ENCODE data around the gene SEPTIN3. TPM values are rescaled to one million over a fixed set of nuclear protein-coding genes. Genes with fewer than 3 reads are reported as not detected.

Gene SEPTIN3
- total RNA-seq, 4 donors from 2014 or later: 0.76 to 1.2 (median 0.96) TPM

DNA sequence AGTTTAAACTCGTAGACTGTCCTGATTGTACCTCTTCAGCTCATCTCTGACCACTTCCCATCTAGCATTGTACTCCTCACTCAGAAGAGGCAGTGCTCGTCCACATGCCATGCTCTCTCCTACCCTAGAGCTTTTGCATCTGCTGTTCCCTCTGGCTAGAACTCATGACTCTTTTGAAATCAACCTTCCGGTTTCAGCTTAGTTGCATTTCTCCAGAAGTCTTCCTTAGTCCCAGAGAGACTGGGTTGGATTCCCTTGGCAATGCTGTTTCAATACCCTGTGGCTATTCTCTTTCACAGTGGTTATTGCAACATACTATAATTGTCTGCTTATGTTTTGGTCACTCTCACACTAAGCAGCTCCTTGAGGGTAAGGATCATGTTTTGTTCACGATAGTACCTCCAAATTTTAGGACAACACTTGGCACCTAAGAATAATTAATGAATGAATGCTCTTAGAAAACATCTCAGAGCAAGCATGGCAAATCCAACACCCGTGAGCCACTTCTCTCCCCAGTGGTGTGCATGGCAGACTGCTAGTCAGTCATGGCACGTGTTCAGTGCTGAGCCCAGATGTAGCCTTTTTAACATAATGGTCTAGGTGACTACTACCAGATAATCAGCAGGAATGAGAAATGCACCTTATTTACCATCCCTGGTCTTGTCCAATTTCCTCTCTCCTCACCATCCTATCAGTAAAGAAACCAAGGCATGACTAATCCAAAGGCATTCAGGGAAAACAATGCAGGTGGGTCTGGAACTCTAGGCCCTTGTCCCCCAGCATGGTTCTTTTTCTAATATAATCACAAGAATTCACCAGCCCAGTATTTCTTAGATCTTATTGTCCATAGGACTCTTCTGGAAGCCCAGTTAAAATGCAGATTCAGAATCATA, 14.5 kb downstream of the SEPTIN3 start:
- TF ChIP-seq POLR2A (IDR thresholded peaks at IDR 0.05) (no peak), CTCF (IDR thresholded peaks at IDR 0.05) (no peak)
- 61 to 73% methylated on average over 6 of the region's 6 CpGs for WGBS, 2 donors
- no peak overlapping the region for H3K4me3 ChIP-seq (ENCODE audit: low read depth, poor library complexity, severe bottlenecking)
- intact Hi-C loops (cut with DNase I; ENCODE audit: low total_unique reads): no loop called here
- DNase-seq (ENCODE audit: low spot score in 2 of 2): no peak

GRCh38 chr22:41987276-41987675, 18.0 kb downstream of the SEPTIN3 start:
- WGBS, 2 donors: 91 to 95% methylated on average over 5 of the region's 5 CpGs
- TF ChIP-seq POLR2A (IDR thresholded peaks at IDR 0.05) (no peak), CTCF (IDR thresholded peaks at IDR 0.05) (no peak)
- H3K4me3 ChIP-seq (ENCODE audit: low read depth, poor library complexity, severe bottlenecking): no peak overlapping the region
- peak in 1 of 2 donors; percentile 31 for DNase-seq (ENCODE audit: low spot score in 2 of 2)
- intact Hi-C loops (cut with DNase I; ENCODE audit: low total_unique reads): no loop called here

GRCh38 chr22:41989246-41989645, 20.0 kb downstream of the SEPTIN3 start:
- H3K4me3 ChIP-seq (ENCODE audit: low read depth, poor library complexity, severe bottlenecking): no peak overlapping the region
- DNase-seq (ENCODE audit: low spot score in 2 of 2): no peak
- WGBS, 2 donors: 83 to 93% methylated on average over 4 of the region's 4 CpGs
- TF ChIP-seq CTCF (IDR thresholded peaks at IDR 0.05) (no peak), POLR2A (IDR thresholded peaks at IDR 0.05) (no peak)
- intact Hi-C loops (cut with DNase I; ENCODE audit: low total_unique reads): no loop called here

DNA sequence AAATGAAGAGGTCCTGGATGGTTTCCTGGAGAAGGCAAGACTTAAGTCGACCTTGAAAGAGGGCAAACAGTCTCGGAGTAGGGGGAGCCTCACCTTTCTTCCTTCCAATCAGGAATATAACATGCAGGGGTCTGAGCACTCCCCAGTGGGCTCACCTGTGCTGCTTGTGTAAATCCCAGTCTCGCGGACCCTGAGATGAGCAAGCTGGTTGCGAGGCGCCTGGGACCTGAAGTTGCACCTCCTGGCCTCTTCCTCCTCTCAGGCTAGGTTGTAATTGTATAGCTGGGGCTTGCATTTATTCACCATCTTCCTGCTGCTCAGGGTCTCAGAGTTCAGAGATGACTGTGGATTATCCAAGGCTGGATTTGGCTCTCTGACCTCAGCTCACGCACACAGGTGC, 21.9 kb downstream of the SEPTIN3 start:
- 94 to 96% methylated on average over 7 of the region's 7 CpGs for WGBS, 2 donors
- peak in 1 of 2 donors; percentile 45 for DNase-seq (ENCODE audit: low spot score in 2 of 2)
- intact Hi-C loops (cut with DNase I; ENCODE audit: low total_unique reads): no loop called here
- TF ChIP-seq CTCF (IDR thresholded peaks at IDR 0.05) (no peak), POLR2A (IDR thresholded peaks at IDR 0.05) (no peak)
- H3K4me3 ChIP-seq (ENCODE audit: low read depth, poor library complexity, severe bottlenecking): no peak overlapping the region

DNA sequence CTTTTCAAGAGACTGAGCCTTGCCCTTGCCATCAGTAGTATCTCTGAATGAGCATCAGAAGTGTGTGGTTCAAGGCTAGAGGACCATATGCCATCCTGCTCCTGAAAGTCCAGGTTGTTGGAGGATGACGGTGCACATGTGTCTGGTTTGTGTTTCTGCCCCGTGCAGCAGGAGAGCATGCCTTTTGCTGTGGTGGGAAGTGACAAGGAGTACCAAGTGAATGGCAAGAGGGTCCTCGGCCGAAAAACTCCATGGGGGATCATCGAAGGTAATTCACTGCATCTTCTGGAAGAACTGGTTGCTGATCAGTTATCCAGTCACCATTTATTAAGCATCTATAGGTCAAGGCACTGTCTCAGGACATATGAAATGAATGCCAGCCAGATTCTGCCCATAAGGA, 23.3 kb downstream of the SEPTIN3 start:
- intact Hi-C loops (cut with DNase I; ENCODE audit: low total_unique reads): no loop called here
- no peak overlapping the region for H3K4me3 ChIP-seq (ENCODE audit: low read depth, poor library complexity, severe bottlenecking)
- peak in 1 of 2 donors; percentile 60 for DNase-seq (ENCODE audit: low spot score in 2 of 2)
- TF ChIP-seq CTCF (IDR thresholded peaks at IDR 0.05) (no peak), POLR2A (IDR thresholded peaks at IDR 0.05) (no peak)
- WGBS, 2 donors: 92 to 96% methylated on average over 5 of the region's 5 CpGs
